Measurements from ENCODE around the gene GIMAP6.

GRCh38 chr7:150580638-150581394 is 51.4 kb downstream of the GIMAP6 start:
- TF ChIP-seq CTCF (conservative IDR thresholded peaks at IDR 0.05), result no peak
- no peak for TF ChIP-seq EZH2 (IDR thresholded peaks at IDR 0.05; ENCODE audit: low read depth)
